Measurements from ENCODE around the gene RNU1-1. TPM values are rescaled to one million over a fixed set of nuclear protein-coding genes. Genes with fewer than 3 reads are reported as not detected.
A peak's percentile ranks its signal among the peaks of the same experiment; 100 is the strongest.
"Not testable (repeated sequence)": the region's sequence is repeated elsewhere in the genome, so short reads cannot be mapped to it uniquely, and the experiment has no call there.

RNU1-1 gene
- total and polyA plus RNA-seq, 2 donors (not counting 1 experiment from before 2014, with no cell fraction given) = 4,377 TPM; not detected in 1

GRCh38 chr1:16508861-16509445 lies 5.1 kb downstream of the RNU1-1 start:
- H3K36me3 ChIP-seq (replicated peaks in 1 of 2; ENCODE audit: control extremely low read depth in 1 of 2, control insufficient read depth in 1 of 2, extremely low read depth in 1 of 2, insufficient read depth in 2 of 2, low read length in 1 of 2); H4K20me1 ChIP-seq (ENCODE audit: control insufficient read depth, insufficient read depth, low read length, poor library complexity, severe bottlenecking); H2AFZ ChIP-seq (ENCODE audit: insufficient read depth, low read depth, low read length, poor library complexity, severe bottlenecking); H3K27me3 Mint-ChIP-seq; H3K4me1 Mint-ChIP-seq; H3K79me2 ChIP-seq (ENCODE audit: control insufficient read depth, insufficient read depth, low read length); CTCF ChIA-PET; H3K27ac Mint-ChIP-seq; H3K27me3 ChIP-seq (replicated peaks in 1 of 4; ENCODE audit: control extremely low read depth in 1 of 4, control insufficient read depth in 3 of 4, insufficient read depth in 4 of 4, low read length in 3 of 4); H3K9me3 Mint-ChIP-seq (ENCODE audit: insufficient read depth); H3K4me3 Mint-ChIP-seq; H3K9ac ChIP-seq (ENCODE audit: low read length); H3K4me3 ChIP-seq (ENCODE audit: control extremely low read depth in 1 of 5, extremely low read depth in 1 of 5, insufficient read depth in 1 of 5, low read depth in 2 of 5, low read length in 4 of 5); H3K4me2 ChIP-seq (replicated peaks; ENCODE audit: low read depth, low read length, poor library complexity, severe bottlenecking); H3K27ac ChIP-seq (ENCODE audit: low read length in 2 of 2); intact Hi-C loops (cut with micrococcal nuclease); ATAC-seq (ENCODE audit: low read depth); POLR2A ChIA-PET: not testable (repeated sequence)
- Histone ChIP-seq H3K9me3 (ENCODE audit: control extremely low read depth in 1 of 3, control insufficient read depth in 2 of 3, insufficient read depth in 1 of 3, low read length in 2 of 3) (peaks cover 1 to 16% (median 2%) of the 10 kb centered on the region in 3 donors), H3K4me1 (ENCODE audit: control insufficient read depth in 2 of 2, insufficient read depth in 2 of 2, low read length in 2 of 2) (peaks cover 0 to 12% of the 10 kb centered on the region in 2 donors)
- peak; percentile 35 for DNase-seq
- WGBS (ENCODE audit: insufficient coverage) = 98% methylated on average over 7 of the region's 8 CpGs

- H3K9ac ChIP-seq (ENCODE audit: low read length); H3K4me2 ChIP-seq (replicated peaks; ENCODE audit: low read depth, low read length, poor library complexity, severe bottlenecking); H3K36me3 ChIP-seq (replicated peaks in 1 of 2; ENCODE audit: control extremely low read depth in 1 of 2, control insufficient read depth in 1 of 2, extremely low read depth in 1 of 2, insufficient read depth in 2 of 2, low read length in 1 of 2); H3K9me3 Mint-ChIP-seq (ENCODE audit: insufficient read depth); CTCF ChIA-PET; H3K79me2 ChIP-seq (ENCODE audit: control insufficient read depth, insufficient read depth, low read length); H3K27me3 Mint-ChIP-seq; H3K4me3 Mint-ChIP-seq; H3K27ac ChIP-seq (ENCODE audit: low read length in 2 of 2); intact Hi-C loops (cut with micrococcal nuclease); H2AFZ ChIP-seq (ENCODE audit: insufficient read depth, low read depth, low read length, poor library complexity, severe bottlenecking); ATAC-seq (ENCODE audit: low read depth); DNase-seq; POLR2A ChIA-PET; H3K27ac Mint-ChIP-seq; H4K20me1 ChIP-seq (ENCODE audit: control insufficient read depth, insufficient read depth, low read length, poor library complexity, severe bottlenecking); H3K27me3 ChIP-seq (replicated peaks in 1 of 4; ENCODE audit: control extremely low read depth in 1 of 4, control insufficient read depth in 3 of 4, insufficient read depth in 4 of 4, low read length in 3 of 4); H3K4me1 Mint-ChIP-seq; H3K4me3 ChIP-seq (ENCODE audit: control extremely low read depth in 1 of 5, extremely low read depth in 1 of 5, insufficient read depth in 1 of 5, low read depth in 2 of 5, low read length in 4 of 5); H3K4me1 ChIP-seq (ENCODE audit: control insufficient read depth in 2 of 2, insufficient read depth in 2 of 2, low read length in 2 of 2): not testable (repeated sequence)
- WGBS (ENCODE audit: insufficient coverage) = 86% methylated on average over 11 of the region's 15 CpGs
- peaks cover 1 to 16% (median 2%) of the 10 kb centered on the region in 3 donors for H3K9me3 ChIP-seq (ENCODE audit: control extremely low read depth in 1 of 3, control insufficient read depth in 2 of 3, insufficient read depth in 1 of 3, low read length in 2 of 3)
Measured at GRCh38 chr1:16506364-16507136, 7.5 kb downstream of the RNU1-1 start.

- H3K4me3 Mint-ChIP-seq; H3K36me3 ChIP-seq (replicated peaks in 1 of 2; ENCODE audit: control extremely low read depth in 1 of 2, control insufficient read depth in 1 of 2, extremely low read depth in 1 of 2, insufficient read depth in 2 of 2, low read length in 1 of 2); POLR2A ChIA-PET; intact Hi-C loops (cut with micrococcal nuclease); H3K4me2 ChIP-seq (replicated peaks; ENCODE audit: low read depth, low read length, poor library complexity, severe bottlenecking); H4K20me1 ChIP-seq (ENCODE audit: control insufficient read depth, insufficient read depth, low read length, poor library complexity, severe bottlenecking); ATAC-seq (ENCODE audit: low read depth); CTCF ChIA-PET; DNase-seq; H3K4me1 ChIP-seq (ENCODE audit: control insufficient read depth in 2 of 2, insufficient read depth in 2 of 2, low read length in 2 of 2); H3K9me3 Mint-ChIP-seq (ENCODE audit: insufficient read depth); H2AFZ ChIP-seq (ENCODE audit: insufficient read depth, low read depth, low read length, poor library complexity, severe bottlenecking); H3K27me3 Mint-ChIP-seq; H3K4me3 ChIP-seq (ENCODE audit: control extremely low read depth in 1 of 5, extremely low read depth in 1 of 5, insufficient read depth in 1 of 5, low read depth in 2 of 5, low read length in 4 of 5); H3K4me1 Mint-ChIP-seq; H3K9ac ChIP-seq (ENCODE audit: low read length); H3K27ac ChIP-seq (ENCODE audit: low read length in 2 of 2); H3K27me3 ChIP-seq (replicated peaks in 1 of 4; ENCODE audit: control extremely low read depth in 1 of 4, control insufficient read depth in 3 of 4, insufficient read depth in 4 of 4, low read length in 3 of 4); H3K27ac Mint-ChIP-seq; H3K79me2 ChIP-seq (ENCODE audit: control insufficient read depth, insufficient read depth, low read length): not testable (repeated sequence)
- no CpG with 5 or more reads among the region's 2 CpGs for WGBS (ENCODE audit: insufficient coverage)
- peaks cover 1 to 16% (median 2%) of the 10 kb centered on the region in 3 donors for H3K9me3 ChIP-seq (ENCODE audit: control extremely low read depth in 1 of 3, control insufficient read depth in 2 of 3, insufficient read depth in 1 of 3, low read length in 2 of 3)
Measured at GRCh38 chr1:16505870-16506269, 8.2 kb downstream of the RNU1-1 start.
